ENCODE measurements around the gene GOLGA1. TPM values are rescaled to one million over a fixed set of nuclear protein-coding genes. Genes with fewer than 3 reads are reported as not detected.

GOLGA1 gene
- total and polyA plus RNA-seq, 2 of the 13 experiments (the other 11 are each of a cell fraction or from before 2014, with no cell fraction given), result 12.7 to 15.9 TPM

GRCh38 chr9:124852829-124853531 lies 87.9 kb downstream of the GOLGA1 start, which contains the start of gene WDR38 (continued):
- TF ChIP-seq ZBTB8A (CRISPR knock-in tag; IDR thresholded peaks at IDR 0.05; ENCODE audit: borderline replicate concordance, low read depth), result no peak
- TF ChIP-seq SMAD3 (CRISPR knock-in tag; IDR thresholded peaks at IDR 0.05), result no peak
- TF ChIP-seq ZBTB34 (CRISPR knock-in tag; IDR thresholded peaks at IDR 0.05), result no peak
- 0 out of 2 replicates have a peak, but pooled peaks have one; percentile 53 for TF ChIP-seq ARID2 (CRISPR knock-in tag; IDR thresholded peaks at IDR 0.05; ENCODE audit: borderline replicate concordance)
- TF ChIP-seq FOXC1 (CRISPR knock-in tag; IDR thresholded peaks at IDR 0.05; ENCODE audit: borderline replicate concordance), result peak; percentile 39; the same call in 1 of the 2 replicates
- no peak for TF ChIP-seq ZNF260 (CRISPR knock-in tag; IDR thresholded peaks at IDR 0.05; ENCODE audit: borderline replicate concordance, low read depth)
- no peak for TF ChIP-seq JUNB (CRISPR knock-in tag; IDR thresholded peaks at IDR 0.05; ENCODE audit: borderline replicate concordance)
- no peak for TF ChIP-seq MAFK (conservative IDR thresholded peaks at IDR 0.05 in 1 of 2, IDR thresholded peaks at IDR 0.05 in 1 of 2; ENCODE audit: low read length in 2 of 2)
- no peak for TF ChIP-seq DR1 (CRISPR knock-in tag; IDR thresholded peaks at IDR 0.05)
- no peak for TF ChIP-seq ZBTB1 (CRISPR knock-in tag; IDR thresholded peaks at IDR 0.05; ENCODE audit: borderline replicate concordance)
- TF ChIP-seq ZFP36L2 (CRISPR knock-in tag; IDR thresholded peaks at IDR 0.05), result no peak
- peak; percentile 98 for TF ChIP-seq STAG1 (CRISPR knock-in tag; IDR thresholded peaks at IDR 0.05)
- TF ChIP-seq CHD2 (IDR thresholded peaks at IDR 0.05; ENCODE audit: low read depth, low read length), result peak; percentile 37; the same call in 1 of the 2 replicates
- no peak for TF ChIP-seq ATF1 (CRISPR knock-in tag; IDR thresholded peaks at IDR 0.05)
- TF ChIP-seq UBTF (CRISPR knock-in tag; IDR thresholded peaks at IDR 0.05), result peak; percentile 45; the same call in 1 of the 2 replicates
- no peak for TF ChIP-seq TEAD2 (CRISPR knock-in tag; IDR thresholded peaks at IDR 0.05)
- no peak for TF ChIP-seq IKZF4 (CRISPR knock-in tag; IDR thresholded peaks at IDR 0.05; ENCODE audit: borderline replicate concordance, low read depth, not compliant biosample characterization)
- TF ChIP-seq SMAD1 (CRISPR knock-in tag; IDR thresholded peaks at IDR 0.05; ENCODE audit: borderline replicate concordance, low read depth), result peak; percentile 64; the same call in 1 of the 2 replicates
- no peak for TF ChIP-seq ZNF335 (CRISPR knock-in tag; IDR thresholded peaks at IDR 0.05)
- TF ChIP-seq MIXL1 (CRISPR knock-in tag; IDR thresholded peaks at IDR 0.05), result no peak
- TF ChIP-seq ARHGAP35 (CRISPR knock-in tag; IDR thresholded peaks at IDR 0.05; ENCODE audit: borderline replicate concordance), result no peak
- no peak for TF ChIP-seq ZBTB43 (CRISPR knock-in tag; conservative IDR thresholded peaks at IDR 0.05)
- TF ChIP-seq RARG (CRISPR knock-in tag; IDR thresholded peaks at IDR 0.05; ENCODE audit: low read depth), result no peak
- TF ChIP-seq ZNF441 (CRISPR knock-in tag; IDR thresholded peaks at IDR 0.05; ENCODE audit: borderline replicate concordance), result no peak
- TF ChIP-seq JUN (CRISPR knock-in tag; IDR thresholded peaks at IDR 0.05), result no peak
- no peak for TF ChIP-seq PAX8 (CRISPR knock-in tag; IDR thresholded peaks at IDR 0.05; ENCODE audit: borderline replicate concordance)
- peak; percentile 47; the same call in 1 of the 2 replicates for TF ChIP-seq ZNF331 (CRISPR knock-in tag; IDR thresholded peaks at IDR 0.05)

All from HepG2 (cell line).